Ovary (tissue), 9 donors: ENCODE measurements around the gene PPP1CA. TPM values are rescaled to one million over a fixed set of nuclear protein-coding genes. Genes with fewer than 3 reads are reported as not detected.

Experiments used
- DNase-seq, 5 donors: peaks; one replicate each; pipeline ENCODE4 v3.0.0-alpha.2; 2019 to 2020
- H3K27ac ChIP-seq, 2 donors: fragments of 200-600 bp; one replicate each; pipeline versions ENCODE4 v1.5.1 to v1.8.0; 2019 to 2022
- H3K27me3 ChIP-seq: fragments of 200-600 bp; one replicate; pipeline ENCODE4 v1.8.0; 2022
- H3K36me3 ChIP-seq: fragments of 200-600 bp; sonication (generic); one replicate; pipeline ENCODE4 v1.5.1; 2019
- H3K4me1 ChIP-seq: one replicate; pipeline ENCODE4 v1.8.1; 2013; ENCODE audit warnings: mild to moderate bottlenecking, moderate library complexity; ENCODE audit not compliant: insufficient read depth
- H3K4me3 ChIP-seq: fragments of 200-600 bp; sonication (generic); one replicate; pipeline ENCODE4 v1.5.1; 2017
- H3K9me3 ChIP-seq, 2 donors: fragments of 200-600 bp in 1 of 2; sonication (generic) in 1 of 2; one replicate each; pipeline versions ENCODE4 v1.5.1 to v1.8.1; 2013 to 2019; ENCODE audit warnings: mild to moderate bottlenecking in 1 of 2, moderate library complexity in 1 of 2
- CTCF ChIP-seq, 3 donors: fragments of 450-650 bp in 2 of 3; fragments of 200-600 bp in 1 of 3; IDR thresholded peaks; one replicate each; pipeline versions ENCODE4 v1.5.1 to v1.8.0; 2016 to 2022; ENCODE audit warnings: antibody characterized with exemption in 3 of 3, mild to moderate bottlenecking in 1 of 3
- EP300 ChIP-seq: sonication (generic); formaldehyde crosslinking; IDR thresholded peaks from one replicate; pipeline ENCODE4 v1.6.1; 2017; ENCODE audit warnings: antibody characterized with exemption
- POLR2A ChIP-seq: fragments of 450-650 bp; IDR thresholded peaks from one replicate; pipeline ENCODE4 v1.6.1; 2017; ENCODE audit warnings: antibody characterized with exemption, mild to moderate bottlenecking, moderate library complexity
- WGBS, 3 donors: extraction: QIAGEN DNeasy Blood & Tissue Kit in 1 of 3; methylation state at CpG; one replicate each; pipeline versions ENCODE4 v1.1.5 to v1.1.7; 2013 to 2017; 5-methylcytosine and 5-hydroxymethylcytosine counted together
- intact Hi-C, 4 donors: fragments of 100-400 bp; cut with DNase I; formaldehyde crosslinking; loops; one replicate each; pipeline versions ENCODE4 v1.11.0 to v1.15.1; 2022 to 2023
- polyA plus RNA-seq, 2 donors: library from polyadenylated mRNA; stranded (reverse); fragments of 200-250 nt in 1 of 2; fragments of 350-450 nt in 1 of 2; fragmentation: Illumina TruSeq in 1 of 2; extraction: RNeasy Lipid Tissue Mini Kit (QIAGEN cat#74804) in 1 of 2; gene quantifications; one replicate each; pipeline ENCODE4 v1.2.3, GENCODE V29; 2013 to 2014
- total RNA-seq, 7 donors: library from RNA; depleted of rRNA in 2 of 7; stranded (reverse); fragments of >200 nt in 2 of 7; fragmentation: NEBNext Ultra II Directional in 3 of 7; extraction: Animal tissue kit (Norgen Biotek cat#: 25700) in 3 of 7; gene quantifications; one replicate each; pipeline versions ENCODE4 v1.1.0 to v1.2.4, GENCODE V29; 2016 to 2023
- donor health status: DM: no; HTN: no; CAD: no; lungs with moderate emphysema.
- donor health status: DM: no; HTN: no; CAD: no.
- donor health status: Bipolar disorder and iron deficiency.
- donor health status: DM: yes; HTN: yes; CAD: no.
- donor health status: DM: no; HTN: no; CAD: no.
- donor health status: DM: yes; HTN: yes; CAD: no.

The PPP1CA gene
- total and polyA plus RNA-seq, 9 donors = 32.2 to 86.9 (median 54.9) TPM

GRCh38 chr11:67352546-67353316 is 48.9 kb downstream of the PPP1CA start:
- peaks cover 22% of the 10 kb centered on the region for H3K4me1 ChIP-seq
- H3K4me3 ChIP-seq = peak overlapping the region; percentile 61
- TF ChIP-seq CTCF (IDR thresholded peaks at IDR 0.05) (no peak), EP300 (no peak), POLR2A (no peak)
- no peaks in the 10 kb centered on the region for H3K36me3 ChIP-seq
- H3K27me3 ChIP-seq = no peaks in the 10 kb centered on the region
- DNase-seq = peak in 4 of 5 donors; percentile 56 to 65 (median 62)
- WGBS, 3 donors = 5 to 8% (median 6%) methylated on average over 25 of the region's 25 CpGs
- peak overlapping the region; percentile 96 to 98 for H3K27ac ChIP-seq
- no peaks in the 10 kb centered on the region for H3K9me3 ChIP-seq
- intact Hi-C loops = loop anchor here in 1 of 4 donors (2.0 to 5.0 kb wide), 2 partner anchors 35 to 156 kb away; partner anchors contain the start of gene CDK2AP2

- Histone ChIP-seq H3K9me3 (no peaks in the 10 kb centered on the region), H3K36me3 (no peaks in the 10 kb centered on the region), H3K27me3 (no peaks in the 10 kb centered on the region), H3K4me3 (no peak overlapping the region), H3K4me1 (peaks cover 17% of the 10 kb centered on the region), H3K27ac (peak overlapping the region in 1 of 2 donors; percentile 36)
- 54 to 57% (median 54%) methylated on average over 11 of the region's 11 CpGs for WGBS, 3 donors
- intact Hi-C loops = loop anchor here in 1 of 4 donors (2.0 to 5.0 kb wide), 2 partner anchors 36 to 157 kb away; partner anchors contain the start of gene CDK2AP2
- TF ChIP-seq EP300 = no peak
- peak; percentile 83 to 87 (median 84) for TF ChIP-seq CTCF (IDR thresholded peaks at IDR 0.05)
- peak in 4 of 5 donors; percentile 65 to 78 (median 74) for DNase-seq
These were observed 50.2 kb downstream of the PPP1CA start for GRCh38 chr11:67351275-67352005.

- Histone ChIP-seq H3K9me3 (no peaks in the 10 kb centered on the region), H3K27ac (no peak overlapping the region), H3K4me1 (peaks cover 15% of the 10 kb centered on the region), H3K4me3 (no peak overlapping the region), H3K36me3 (no peaks in the 10 kb centered on the region), H3K27me3 (no peaks in the 10 kb centered on the region)
- TF ChIP-seq EP300 = no peak
- TF ChIP-seq CTCF (IDR thresholded peaks at IDR 0.05) = no peak
- TF ChIP-seq POLR2A = no peak
- WGBS, 3 donors = 83 to 86% (median 83%) methylated on average over 4 of the region's 4 CpGs
- intact Hi-C loops = loop anchor here in 3 of 4 donors (5.0 kb wide), 2 partner anchors 32 to 37 kb away; no protein-coding TSS in a partner anchor
- DNase-seq = no peak
These were observed 51.7 kb downstream of the PPP1CA start for GRCh38 chr11:67349928-67350465.

GRCh38 chr11:67349457-67349856 is 52.2 kb downstream of the PPP1CA start:
- Histone ChIP-seq H3K9me3 (no peaks in the 10 kb centered on the region), H3K36me3 (no peaks in the 10 kb centered on the region), H3K27me3 (no peaks in the 10 kb centered on the region), H3K4me3 (no peak overlapping the region), H3K4me1 (peaks cover 11% of the 10 kb centered on the region), H3K27ac (no peak overlapping the region)
- intact Hi-C loops = loop anchor here in 2 of 4 donors (5.0 kb wide), 1 partner anchor 33 kb away; no protein-coding TSS in a partner anchor
- 36 to 43% (median 41%) methylated on average over 2 of the region's 2 CpGs for WGBS, 3 donors
- DNase-seq = no peak
- TF ChIP-seq POLR2A = no peak
